Activated T-helper 9 cell treated with anti-CD3 and anti-CD28 coated beads, Interleukin-2, amount 50 U/mL, for 16 hours (primary cell): ENCODE measurements around the gene SHISA8.

ENCODE experiments used
- DNase-seq: peaks from one replicate; pipeline ENCODE4 v3.0.0-alpha.2; 2020; ENCODE audit warnings: low read depth

SHISA8 gene

DNA sequence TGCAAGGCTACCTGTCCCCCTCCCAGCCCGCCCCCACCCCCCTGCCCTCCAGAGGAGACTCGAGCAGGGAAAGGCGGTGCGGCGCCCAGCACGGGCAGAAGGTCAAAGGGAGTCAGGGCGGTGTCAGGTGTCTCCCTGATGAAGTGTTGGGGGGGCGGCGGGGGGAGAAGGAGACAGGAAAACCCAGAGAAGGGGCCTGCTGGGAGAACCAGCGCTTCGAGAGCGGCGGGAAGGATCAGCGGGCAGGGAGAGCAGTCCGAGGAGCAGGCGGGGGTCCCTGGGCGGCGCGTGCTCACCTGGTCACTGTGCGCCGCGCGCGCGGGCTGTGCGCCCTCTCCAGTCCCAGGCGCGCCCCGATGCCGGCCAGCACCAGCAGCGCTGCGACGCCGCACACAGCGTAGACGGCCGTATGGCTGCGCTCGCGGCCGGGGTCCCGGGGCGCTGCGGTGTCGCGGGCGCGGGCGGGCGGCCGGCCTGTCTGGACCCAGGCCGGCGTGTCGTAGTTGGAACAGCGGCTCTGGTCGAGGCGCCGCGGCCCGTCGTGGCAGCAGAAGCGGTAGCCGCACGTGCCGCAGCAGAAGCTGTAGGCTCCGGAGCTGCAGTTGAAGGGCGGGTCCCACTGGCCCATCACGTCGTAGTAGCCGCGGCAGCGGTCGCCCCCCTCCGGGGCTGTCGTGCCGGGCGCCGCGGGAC, 886 bp downstream of the SHISA8 start:
- DNase-seq: no peak

DNA sequence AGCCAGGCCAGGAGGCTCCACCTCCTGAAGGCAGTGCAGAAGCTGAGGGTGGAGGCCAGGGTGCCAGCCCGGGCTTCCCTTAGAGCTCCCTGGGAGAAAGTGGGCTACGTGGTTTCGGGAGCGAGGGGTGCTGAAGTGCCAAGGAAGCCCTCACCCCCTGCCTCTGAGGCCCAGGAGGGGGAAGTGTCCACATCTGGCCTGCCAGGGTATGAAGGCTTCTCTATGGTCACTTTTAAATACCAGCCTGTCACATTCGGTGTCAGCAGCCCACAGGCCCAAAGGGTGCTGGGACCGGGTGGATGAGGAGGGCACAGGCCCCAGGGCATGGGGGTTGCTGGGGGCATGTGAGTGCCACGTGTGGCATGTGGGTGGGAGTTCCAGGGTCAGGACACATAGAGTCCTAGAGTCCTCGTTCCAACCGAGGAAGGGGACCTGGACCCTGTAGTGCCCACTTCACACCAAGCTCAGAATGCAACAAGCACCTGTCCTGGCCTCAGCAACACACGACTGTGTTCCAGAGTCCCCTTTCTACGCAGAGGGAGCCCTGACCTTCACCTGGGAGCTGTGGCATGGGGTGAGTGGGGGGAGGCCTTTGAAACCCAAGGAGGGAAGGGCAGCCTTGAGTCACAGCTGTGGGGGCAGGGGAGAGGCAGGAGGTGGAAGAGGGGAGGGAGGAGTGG, 1.7 kb downstream of the SHISA8 start:
- DNase-seq: no peak

DNA sequence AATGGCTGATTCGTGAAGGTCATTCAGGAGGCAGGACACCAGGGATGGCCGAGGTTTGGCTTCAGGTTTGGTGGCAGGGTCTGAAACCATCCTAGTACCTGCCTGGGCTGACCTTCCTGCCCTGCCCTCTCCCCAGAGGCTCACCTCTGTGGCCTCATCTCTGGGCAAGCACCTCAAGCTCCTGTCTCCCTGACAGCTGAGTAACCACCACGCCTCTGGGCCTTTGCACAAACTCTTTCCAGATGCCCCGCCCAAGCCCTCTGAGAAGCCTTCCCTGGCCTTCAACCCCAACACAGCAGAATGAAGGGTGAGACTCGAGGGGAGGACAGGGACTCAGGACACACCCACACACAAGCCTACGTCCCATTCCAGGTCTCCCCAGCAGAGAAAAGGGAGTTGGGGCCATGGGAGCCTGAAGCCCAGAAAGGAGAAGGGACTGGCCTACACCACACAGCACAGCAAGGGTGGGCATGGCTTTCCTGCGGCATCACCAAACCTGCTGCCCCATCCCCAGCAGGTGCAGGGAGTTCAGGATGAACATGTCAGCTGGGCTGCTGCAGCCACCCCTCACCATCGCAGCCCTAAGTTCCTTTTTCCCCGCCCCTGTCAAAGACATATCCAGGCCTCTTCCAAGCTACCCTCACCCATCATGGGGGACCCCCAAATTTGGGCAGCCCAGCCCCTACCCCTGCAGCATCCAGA, 2.4 kb downstream of the SHISA8 start:
- DNase-seq: no peak

DNA sequence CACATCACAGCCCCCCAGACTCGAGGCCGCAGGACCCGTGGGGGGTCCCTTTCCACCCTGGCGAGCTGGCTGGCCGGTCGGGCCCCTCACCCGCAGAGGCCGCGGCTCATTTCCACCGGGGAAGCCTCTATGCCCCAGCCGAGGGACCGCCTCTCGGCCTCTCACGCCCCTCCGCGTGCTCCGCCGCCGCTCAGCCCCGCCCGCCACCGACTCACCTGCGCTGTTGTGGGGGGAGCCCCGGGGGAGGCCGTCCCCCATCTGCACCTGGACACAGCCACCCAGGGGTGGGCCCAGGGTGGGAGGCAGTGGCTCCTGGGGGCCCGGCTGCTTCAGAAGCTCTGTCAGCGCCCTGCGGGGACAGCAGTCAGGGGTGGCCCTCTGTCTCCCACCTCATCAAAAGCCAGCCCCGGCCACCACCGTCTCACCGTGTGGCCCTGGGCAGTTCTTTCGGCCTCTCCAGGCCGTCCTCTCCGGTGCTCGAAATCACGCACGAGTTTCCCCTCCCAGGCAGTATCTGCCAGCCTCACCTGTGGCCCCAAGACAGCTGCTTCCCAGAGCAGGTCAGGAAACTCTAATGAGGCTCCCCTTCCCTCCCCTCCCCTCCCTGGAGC, 3.8 kb downstream of the SHISA8 start:
- DNase-seq: no peak

DNA sequence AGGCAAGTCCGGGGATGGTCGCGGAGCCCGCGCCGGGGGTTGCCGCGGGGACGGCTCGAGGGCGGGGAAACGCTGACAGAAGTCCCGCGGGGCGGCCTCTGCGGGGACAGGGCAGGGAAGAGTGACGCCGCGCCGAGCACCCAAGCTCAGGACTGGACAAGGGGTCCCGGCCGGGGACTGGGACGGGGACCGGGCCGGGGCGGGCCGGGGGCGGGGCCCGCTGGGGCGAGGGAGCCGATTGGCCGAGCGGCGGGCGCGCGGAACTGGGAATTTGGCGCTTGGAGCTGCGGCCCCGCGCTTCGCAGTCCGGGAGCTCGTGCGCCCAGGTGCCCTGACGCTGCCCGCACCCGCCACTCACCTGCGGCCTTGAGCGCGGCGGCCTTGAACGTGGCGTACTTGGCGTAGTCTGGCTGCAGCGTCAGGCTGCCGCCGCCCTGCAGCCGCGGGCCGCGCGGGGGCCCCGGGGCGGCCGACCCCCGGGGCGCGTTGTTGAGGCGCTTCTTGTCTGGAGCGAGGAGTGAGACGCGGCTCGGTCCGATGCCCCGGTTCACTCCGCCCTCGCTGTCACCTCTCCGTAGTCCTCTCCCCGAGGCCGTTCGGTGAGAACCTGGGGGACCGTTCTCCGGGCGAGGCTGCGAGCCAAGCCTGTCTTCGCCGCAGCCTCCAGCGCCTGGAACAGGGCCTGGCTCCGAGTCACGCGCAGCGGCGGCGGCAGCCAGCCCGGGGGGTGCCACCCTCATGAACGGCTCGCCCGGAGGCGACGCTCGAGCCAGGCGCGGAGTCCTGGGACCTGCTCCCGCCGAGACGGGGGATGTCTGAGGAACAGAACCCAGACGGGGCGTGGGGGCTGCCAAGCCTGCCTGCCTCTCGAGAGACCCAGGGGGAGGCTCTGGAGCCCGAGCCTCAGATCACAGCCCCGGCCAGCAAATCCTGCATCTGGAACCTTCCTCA, 4.5 kb downstream of the SHISA8 start:
- no peak for DNase-seq

DNA sequence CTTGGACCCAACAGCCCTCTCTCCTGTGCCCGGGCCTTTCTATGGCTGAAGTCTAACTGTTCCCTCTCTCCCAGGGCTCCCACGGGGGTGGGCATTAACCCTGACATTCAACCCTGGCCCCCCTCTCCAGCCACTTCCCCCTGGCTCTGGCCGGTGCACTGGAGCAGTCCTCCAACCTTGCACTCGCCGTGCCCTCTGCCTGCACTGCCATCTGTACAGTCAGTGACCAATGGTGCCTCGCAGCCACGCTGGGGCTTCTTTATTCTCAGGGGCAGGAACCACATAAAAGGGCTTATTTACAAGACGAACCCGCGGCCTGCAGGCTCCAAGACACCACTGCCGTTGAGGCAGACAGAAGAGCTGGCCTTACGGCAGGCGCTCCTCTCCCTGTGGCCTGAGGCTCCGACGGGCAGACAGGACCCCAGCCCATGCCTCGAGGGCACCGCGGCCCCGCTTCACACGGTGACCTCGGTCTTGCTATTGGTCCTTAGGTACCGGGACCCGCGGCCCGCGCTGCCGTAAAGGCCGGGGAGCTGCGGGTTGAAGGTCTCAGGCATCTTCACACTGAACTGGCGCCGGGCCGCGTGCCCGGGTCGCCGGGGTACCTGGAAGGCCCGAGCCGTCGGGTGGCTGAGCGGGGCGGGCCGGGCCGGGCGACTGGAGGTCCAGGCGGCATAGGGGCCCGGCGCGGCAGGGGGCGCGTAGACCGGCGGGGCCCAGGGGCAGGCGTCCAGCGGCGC, 5.4 kb downstream of the SHISA8 start:
- no peak for DNase-seq

DNA sequence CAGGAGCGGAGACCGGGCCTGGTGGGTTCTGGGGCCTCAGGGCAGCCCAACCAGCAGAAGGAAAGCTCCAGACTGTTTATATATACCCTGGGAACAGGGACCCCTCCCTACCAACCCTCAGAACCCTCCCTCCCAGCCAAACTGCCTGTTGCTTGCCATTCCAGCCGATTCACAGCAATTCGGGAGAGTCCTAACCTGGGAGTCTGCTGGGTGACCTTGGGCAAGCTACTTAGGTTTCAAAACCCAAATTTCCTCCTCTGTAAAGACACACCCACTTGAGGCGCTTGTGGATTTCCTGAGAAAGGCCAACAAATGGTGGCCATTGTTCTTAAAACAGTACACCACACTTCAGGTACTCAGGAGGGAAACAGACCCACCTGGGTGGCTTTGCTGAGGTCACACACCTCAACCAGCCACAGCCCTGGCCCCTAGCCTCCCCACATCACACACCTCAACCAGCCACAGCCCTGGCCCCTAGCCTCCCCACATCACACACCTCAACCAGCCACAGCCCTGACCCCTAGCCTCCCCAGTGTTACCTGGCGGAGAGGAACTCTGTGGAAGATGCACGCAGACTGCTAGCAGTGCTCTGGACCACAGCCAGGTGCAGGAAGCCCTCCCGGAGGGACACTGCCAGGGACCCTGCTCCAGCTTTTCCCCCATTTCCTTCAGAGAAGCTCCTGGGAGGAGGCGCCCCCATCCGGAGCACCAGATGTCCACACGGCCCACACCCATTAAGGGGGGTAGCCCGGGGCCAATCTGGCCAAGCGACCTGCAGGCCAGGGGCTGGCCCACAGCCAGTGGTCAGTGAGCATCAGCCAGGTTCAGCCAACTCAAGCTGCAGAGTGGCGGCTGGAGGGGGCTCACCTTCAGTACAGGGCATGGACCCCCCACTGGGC, 6.2 kb downstream of the SHISA8 start:
- no peak for DNase-seq

DNA sequence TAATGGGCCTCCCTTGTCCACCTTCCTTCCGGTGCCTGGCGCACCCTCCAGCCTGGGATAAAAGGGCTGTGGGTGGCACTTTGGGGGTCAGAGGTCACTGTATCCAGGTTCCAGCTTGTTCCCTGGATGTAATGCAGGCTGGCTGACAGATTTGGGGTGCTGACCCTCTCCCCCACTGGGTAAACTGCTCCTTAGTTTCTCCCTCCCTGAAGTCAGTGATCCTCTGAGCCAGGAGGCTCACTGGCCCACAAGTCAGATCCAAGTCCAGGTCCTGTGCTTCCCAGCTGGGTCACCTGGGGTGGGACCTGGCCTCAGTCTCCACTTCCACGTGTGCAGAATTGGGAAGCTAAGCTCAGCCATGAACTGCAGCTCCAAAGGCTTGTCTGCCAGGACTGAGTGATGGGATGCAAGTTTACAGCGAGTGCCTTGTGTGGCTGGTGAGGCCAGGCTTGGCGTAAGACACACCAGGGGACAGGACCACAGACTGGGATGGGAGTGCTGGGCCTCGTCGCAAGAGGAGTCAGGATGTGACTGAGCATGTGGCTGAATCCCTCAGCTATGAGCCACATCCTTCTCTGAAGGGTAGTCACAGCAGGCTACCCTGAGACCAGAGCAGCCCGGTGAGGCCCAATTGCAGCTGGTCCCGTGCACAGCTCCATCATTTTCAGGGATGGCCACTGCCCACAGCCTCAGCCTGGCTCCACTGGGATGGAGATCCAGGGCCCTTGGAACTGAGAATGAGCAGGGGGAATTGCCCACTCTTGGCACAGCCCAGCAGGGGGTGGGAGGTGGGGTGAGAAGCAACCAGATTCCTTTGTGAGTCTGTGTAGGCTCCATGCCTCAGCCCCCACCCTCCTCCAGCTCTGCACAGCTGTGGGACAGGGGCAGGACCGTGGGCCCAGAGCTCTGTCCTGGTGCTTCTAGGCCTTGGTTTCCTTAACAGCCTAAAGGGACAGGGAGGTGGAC, 7.2 kb downstream of the SHISA8 start:
- no peak for DNase-seq

DNA sequence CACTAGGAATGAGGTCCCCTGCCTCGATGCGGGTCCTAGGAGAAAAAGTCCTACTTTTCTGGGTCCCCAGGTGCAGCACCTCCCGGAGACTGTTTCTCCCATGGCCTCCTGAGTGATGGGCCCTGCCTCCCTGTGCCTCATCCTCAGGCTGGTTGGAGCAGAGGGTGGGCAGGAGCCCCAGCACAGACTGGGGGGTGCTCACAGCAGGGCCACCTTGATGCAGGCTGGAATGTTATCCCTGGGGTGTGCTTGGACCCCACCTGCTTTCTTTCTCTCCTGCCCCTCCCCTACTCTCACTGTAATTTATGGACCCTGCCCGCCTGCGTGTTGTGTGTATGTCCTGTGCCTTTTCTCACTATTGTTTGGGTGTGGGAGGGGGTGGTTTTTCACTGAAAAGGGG, 8.1 kb downstream of the SHISA8 start:
- DNase-seq: no peak

DNA sequence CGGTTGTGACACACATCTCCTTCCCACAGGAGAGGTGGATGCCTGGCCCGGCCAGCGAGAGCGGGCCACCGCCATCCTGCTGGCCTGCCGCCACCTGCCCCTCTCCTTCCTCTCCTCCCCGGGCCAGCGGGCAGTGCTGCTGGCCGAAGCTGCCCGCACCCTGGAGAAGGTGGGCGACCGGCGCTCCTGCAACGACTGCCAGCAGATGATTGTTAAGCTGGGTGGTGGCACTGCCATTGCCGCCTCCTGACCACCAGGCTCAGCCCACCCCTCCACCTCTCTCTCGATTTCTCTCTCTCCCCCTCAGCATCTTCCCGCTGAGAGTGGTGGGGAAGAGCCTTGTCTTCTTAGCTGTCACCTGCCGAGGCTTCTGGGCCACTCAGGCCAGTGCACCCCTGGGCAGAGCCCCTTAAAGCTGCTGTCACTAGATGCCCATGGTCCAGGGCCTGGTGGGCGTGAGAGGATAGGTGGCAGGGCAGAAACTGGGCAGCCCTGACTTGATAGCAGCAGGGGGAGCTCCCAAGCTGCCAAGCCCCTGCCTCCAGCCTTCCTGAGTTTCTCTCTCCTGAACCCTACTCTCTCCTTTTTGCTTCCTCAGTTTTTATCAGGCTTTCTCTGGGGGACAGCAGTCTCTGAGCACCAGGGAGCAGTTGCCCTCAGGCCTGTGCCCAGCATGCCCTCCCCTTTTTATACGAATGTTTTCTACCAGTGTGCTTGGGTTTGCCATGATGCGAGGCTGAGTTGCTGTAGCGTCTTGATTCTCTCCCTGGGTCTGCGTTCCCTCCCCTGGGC, 9.3 kb downstream of the SHISA8 start:
- no peak for DNase-seq

DNA sequence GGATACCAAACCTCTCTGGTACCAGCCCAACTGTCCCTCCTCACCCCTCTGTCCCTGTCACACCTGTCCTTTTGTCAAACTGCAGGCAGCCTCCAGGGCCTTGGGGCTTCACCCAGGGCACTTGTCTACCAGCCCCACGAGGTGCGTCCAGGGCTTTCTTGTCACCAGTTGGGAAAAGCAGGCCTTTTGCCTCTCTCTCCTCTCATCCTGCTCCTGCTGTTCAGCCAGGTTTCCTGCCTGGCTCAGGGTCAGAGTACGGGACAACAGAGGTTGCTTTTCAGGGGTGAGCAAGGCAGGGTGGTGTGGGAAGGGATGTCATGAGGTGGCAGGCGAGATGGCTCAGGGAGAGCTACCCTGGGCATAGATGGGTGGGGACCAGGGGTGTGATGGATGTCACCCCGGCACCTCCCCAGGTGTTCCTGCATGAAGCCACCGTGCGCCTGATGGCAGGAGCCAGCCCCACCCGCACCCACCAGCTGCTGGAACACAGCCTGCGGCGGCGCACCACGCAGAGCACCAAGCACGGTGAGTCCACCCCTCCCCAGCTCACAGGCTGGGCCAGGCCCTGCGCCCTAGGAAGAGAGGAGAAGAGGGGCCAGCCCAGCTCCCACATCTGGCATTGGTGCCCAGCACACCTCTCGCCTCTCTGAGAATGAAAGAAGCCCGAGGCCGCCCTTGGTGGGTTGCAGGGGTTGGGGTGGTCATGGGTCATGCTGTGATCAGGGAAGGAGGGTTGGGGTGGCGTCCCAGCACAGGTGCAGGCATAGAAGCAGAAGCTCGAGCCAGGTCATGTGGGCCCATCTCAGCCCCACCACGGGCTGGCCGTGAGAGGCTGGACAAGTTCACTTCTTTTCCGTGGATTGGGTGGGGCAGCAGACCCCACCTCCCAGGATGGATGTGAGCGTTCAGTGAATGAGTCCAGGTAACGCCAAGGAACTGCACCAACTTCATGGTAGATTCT, 10.1 kb downstream of the SHISA8 start:
- DNase-seq: no peak

DNA sequence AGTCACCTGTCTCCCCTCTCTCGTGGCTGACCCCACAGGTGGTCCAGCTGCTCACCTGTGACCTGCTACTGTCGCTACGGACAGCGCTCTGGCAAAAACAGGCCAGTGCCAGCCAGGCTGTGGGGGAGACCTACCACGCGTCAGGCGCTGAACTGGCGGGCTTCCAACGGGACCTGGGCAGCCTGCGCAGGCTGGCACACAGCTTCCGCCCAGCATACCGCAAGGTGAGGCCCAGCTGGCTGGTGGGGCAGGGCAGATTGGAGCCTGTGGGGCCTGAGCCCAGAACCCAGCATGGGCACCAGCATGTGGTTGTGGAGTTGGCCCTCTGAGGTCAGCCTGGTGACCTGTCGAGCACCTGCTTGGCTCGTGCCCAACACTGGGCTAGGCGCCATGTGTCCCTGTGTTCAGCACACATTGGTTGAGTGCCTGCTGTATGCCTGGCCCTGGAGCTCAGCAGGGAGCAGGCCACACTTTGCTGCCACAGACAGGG, 11.9 kb downstream of the SHISA8 start:
- DNase-seq: no peak

DNA sequence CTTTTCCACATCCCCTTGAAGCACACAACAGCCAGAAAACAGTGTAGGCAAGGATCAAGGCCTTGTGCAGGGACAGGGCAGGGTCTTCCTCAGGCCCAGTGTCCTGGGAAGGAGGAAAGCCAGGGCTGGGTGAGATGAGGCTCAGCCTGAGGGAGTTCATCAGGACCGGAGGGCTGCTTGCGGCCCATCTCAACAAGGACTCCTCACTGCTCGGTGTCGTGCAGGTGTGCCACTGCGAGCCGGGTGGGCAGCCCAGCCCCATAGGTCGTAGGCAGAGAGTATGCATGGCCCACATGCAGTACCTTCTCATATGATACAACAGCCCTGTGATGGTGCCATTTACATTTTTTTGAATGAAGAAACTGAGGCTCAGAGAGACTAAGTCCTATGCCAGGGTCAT, 12.9 kb downstream of the SHISA8 start:
- no peak for DNase-seq

DNA sequence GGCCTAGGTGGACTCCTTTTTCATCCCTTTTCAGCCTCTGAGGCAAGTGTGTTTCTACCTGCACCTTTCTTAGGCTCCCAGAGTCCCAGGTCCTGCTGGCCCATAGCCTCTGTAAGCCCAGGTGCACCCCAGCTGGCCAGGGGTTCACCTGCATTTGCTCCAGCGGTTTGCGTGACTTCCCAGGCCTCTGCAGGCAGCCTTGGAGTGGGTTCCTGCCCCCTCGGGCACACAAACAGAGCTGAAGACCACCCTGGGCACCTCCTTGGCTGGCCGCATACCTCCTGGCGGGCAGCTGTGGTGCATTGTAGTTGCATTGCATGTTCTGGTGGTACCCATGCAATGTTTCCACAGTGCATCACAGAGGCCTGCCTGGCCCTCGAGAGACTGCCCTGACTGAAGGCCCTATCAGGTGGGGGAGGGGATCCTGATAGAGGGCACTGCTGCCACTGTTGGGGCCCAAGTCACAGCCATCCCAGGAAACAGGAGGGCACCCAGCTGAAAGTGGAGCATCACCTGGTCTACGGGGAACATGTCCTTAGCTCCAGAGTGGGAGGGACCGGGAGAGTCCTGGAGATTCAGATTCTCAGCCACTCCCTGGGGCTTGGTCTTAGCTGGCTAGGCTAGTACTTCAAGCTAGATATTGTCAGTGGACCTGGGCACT, 14.1 kb downstream of the SHISA8 start:
- DNase-seq: no peak

DNA sequence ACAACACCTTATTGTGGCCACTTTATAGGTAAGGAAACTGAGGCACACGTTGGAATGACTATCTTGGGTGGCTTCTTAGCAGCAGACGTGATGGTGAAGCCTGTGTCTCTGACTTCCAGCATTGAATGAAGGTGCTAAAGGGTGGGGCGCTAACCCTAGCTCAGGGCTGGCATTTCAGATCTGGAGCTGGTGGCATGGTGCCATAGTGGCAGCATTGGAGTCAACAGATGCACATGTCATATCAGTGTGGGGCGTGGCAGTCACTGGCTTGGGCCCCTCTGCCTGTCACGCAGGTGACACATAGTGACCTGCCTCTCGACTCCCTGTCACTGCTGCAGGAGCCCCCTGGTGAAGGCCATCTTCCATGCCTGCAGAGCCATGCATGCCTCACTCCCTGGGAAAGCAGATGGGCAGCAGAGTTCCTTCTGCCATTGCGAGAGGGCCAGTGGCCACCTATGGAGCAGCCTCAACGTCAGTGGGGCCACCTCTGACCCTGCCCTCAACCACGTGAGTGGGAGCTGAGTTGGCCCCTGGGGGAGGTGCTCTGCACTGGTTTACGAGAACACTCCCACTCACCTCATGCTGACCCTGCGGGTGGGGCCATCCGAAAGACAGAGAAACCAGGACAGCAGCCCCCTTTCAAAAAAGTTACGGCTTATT, 14.8 kb downstream of the SHISA8 start:
- DNase-seq: no peak

DNA sequence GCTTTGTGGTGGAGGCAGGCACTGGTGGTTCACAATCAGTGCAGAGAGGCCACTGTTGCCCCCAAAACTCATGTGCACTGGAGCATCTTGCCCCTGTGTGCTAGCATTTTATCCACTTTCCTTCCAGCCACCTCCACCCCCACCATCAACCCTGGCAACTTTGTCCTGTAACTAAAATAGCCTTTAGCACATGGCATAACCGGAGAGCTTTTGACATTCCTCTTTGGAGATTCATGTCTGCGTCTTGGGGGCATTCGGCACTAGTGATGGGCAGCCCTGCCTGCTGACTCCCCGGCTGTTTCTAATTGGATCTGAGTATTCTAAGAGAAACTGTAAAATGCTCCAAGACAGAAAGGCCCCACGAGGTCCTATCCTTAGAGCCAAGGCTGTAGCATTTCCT, 15.8 kb downstream of the SHISA8 start:
- DNase-seq: no peak
